ENCODE data around the gene TJP3.
"Not testable (repeated sequence)": the region's sequence is repeated elsewhere in the genome, so short reads cannot be mapped to it uniquely, and the experiment has no call there.

The TJP3 gene

GRCh38 chr19:3765757-3766156 is 57.6 kb downstream of the TJP3 start:
- not testable (repeated sequence) for DNase-seq (ENCODE audit: low read depth in 1 of 2, low spot score in 1 of 2)

GRCh38 chr19:3766520-3766919 is 58.3 kb downstream of the TJP3 start:
- DNase-seq (ENCODE audit: low read depth in 1 of 2, low spot score in 1 of 2) = no peak

GRCh38 chr19:3767050-3767449 is 58.9 kb downstream of the TJP3 start:
- DNase-seq (ENCODE audit: low read depth in 1 of 2, low spot score in 1 of 2) = no peak

GRCh38 chr19:3768015-3768747 is 60.0 kb downstream of the TJP3 start:
- DNase-seq (ENCODE audit: low read depth in 1 of 2, low spot score in 1 of 2) = no peak

- no peak for DNase-seq (ENCODE audit: low read depth in 1 of 2, low spot score in 1 of 2)
These were observed 60.5 kb downstream of the TJP3 start for GRCh38 chr19:3768748-3769099.

GRCh38 chr19:3769494-3769893 is 61.3 kb downstream of the TJP3 start:
- DNase-seq (ENCODE audit: low read depth in 1 of 2, low spot score in 1 of 2) = no peak

- DNase-seq (ENCODE audit: low read depth in 1 of 2, low spot score in 1 of 2) = no peak
These were observed 62.2 kb downstream of the TJP3 start for GRCh38 chr19:3770136-3770999.

- no peak for DNase-seq (ENCODE audit: low read depth in 1 of 2, low spot score in 1 of 2)
These were observed 63.1 kb downstream of the TJP3 start for GRCh38 chr19:3771000-3771905.

GRCh38 chr19:3771906-3772455 is 63.8 kb downstream of the TJP3 start, which contains the start of gene RAX2:
TSS of gene RAX2 (minus strand) at chr19:3772228. CDS start at chr19:3771742, 486 bp downstream.
- no peak for DNase-seq (ENCODE audit: low read depth in 1 of 2, low spot score in 1 of 2)

- DNase-seq (ENCODE audit: low read depth in 1 of 2, low spot score in 1 of 2) = no peak
These were observed 65.8 kb downstream of the TJP3 start for GRCh38 chr19:3773814-3774515.

GRCh38 chr19:3774621-3775373 is 66.6 kb downstream of the TJP3 start:
- no peak for DNase-seq (ENCODE audit: low read depth in 1 of 2, low spot score in 1 of 2)

- no peak for DNase-seq (ENCODE audit: low read depth in 1 of 2, low spot score in 1 of 2)
These were observed 67.2 kb downstream of the TJP3 start for GRCh38 chr19:3775374-3775711.

- no peak for DNase-seq (ENCODE audit: low read depth in 1 of 2, low spot score in 1 of 2)
These were observed 67.6 kb downstream of the TJP3 start for GRCh38 chr19:3775831-3776230.

- no peak for DNase-seq (ENCODE audit: low read depth in 1 of 2, low spot score in 1 of 2)
These were observed 68.4 kb downstream of the TJP3 start for GRCh38 chr19:3776479-3777040.

GRCh38 chr19:3778104-3778867 is 70.1 kb downstream of the TJP3 start:
- DNase-seq (ENCODE audit: low read depth in 1 of 2, low spot score in 1 of 2) = no peak

- no peak for DNase-seq (ENCODE audit: low read depth in 1 of 2, low spot score in 1 of 2)
These were observed 70.9 kb downstream of the TJP3 start for GRCh38 chr19:3778899-3779723.

GRCh38 chr19:3780786-3781304 is 72.7 kb downstream of the TJP3 start:
- DNase-seq (ENCODE audit: low read depth in 1 of 2, low spot score in 1 of 2) = no peak

GRCh38 chr19:3781603-3782002 is 73.4 kb downstream of the TJP3 start:
- no peak for DNase-seq (ENCODE audit: low read depth in 1 of 2, low spot score in 1 of 2)

All from stimulated activated CD4-positive, alpha-beta T cell treated with anti-CD3 and anti-CD28 coated beads, Interleukin-15, amount 100 ng/mL, for 1 hour (primary cell).